ENCODE results near the gene CCDC6.

- TF ChIP-seq POLR2AphosphoS5 (IDR thresholded peaks at IDR 0.05) (no peak), EP300 (IDR thresholded peaks at IDR 0.05) (no peak)
- TF ChIP-seq, protein P1, sequence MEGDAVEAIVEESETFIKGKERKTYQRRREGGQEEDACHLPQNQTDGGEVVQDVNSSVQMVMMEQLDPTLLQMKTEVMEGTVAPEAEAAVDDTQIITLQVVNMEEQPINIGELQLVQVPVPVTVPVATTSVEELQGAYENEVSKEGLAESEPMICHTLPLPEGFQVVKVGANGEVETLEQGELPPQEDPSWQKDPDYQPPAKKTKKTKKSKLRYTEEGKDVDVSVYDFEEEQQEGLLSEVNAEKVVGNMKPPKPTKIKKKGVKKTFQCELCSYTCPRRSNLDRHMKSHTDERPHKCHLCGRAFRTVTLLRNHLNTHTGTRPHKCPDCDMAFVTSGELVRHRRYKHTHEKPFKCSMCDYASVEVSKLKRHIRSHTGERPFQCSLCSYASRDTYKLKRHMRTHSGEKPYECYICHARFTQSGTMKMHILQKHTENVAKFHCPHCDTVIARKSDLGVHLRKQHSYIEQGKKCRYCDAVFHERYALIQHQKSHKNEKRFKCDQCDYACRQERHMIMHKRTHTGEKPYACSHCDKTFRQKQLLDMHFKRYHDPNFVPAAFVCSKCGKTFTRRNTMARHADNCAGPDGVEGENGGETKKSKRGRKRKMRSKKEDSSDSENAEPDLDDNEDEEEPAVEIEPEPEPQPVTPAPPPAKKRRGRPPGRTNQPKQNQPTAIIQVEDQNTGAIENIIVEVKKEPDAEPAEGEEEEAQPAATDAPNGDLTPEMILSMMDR (IDR thresholded peaks at IDR 0.05): no peak
Measured at GRCh38 chr10:59867590-59867989, 38.8 kb downstream of the CCDC6 start.

All from sigmoid colon (tissue), 4 donors.